ENCODE data around the gene NLRC3. TPM values are rescaled to one million over a fixed set of nuclear protein-coding genes. Genes with fewer than 3 reads are reported as not detected.
A peak's percentile ranks its signal among the peaks of the same experiment; 100 is the strongest.
"Not testable (repeated sequence)": the region's sequence is repeated elsewhere in the genome, so short reads cannot be mapped to it uniquely, and the experiment has no call there.

NLRC3 gene
- total RNA-seq, 1 donor from 2014 or later, result 0.89 TPM

DNA sequence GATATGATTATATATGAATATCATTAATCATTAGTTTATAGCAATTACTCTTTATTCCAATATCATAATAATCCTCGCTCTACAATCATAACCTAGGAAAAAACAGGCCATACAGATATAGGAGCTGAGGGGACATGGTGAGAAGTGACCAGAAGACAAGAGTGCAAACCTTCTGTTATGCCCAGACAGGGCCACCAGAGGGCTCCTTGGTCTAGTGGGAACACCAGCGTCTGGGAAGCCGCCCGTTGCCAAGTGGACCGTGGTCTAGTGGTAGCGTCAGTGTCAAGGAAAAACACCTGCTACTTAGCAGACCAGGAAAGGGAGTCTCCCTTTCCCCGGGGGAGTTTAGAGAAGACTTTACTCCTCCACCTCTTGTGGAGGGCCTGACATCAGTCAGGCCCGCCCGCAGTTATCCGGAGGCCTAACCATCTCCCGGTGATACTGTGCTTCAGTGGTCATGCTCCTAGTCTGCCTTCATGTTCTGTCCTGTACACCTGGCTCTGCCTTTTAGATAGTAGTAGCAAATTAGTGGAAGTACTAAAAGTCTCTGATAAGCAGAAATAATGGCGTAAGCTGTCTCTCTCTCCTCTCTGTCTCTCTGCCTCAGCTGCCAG, 49.9 kb downstream of the NLRC3 start:
- ATAC-seq (ENCODE audit: poor library complexity); intact Hi-C loops (cut with DNase I): not testable (repeated sequence)
- peak; percentile 89 for DNase-seq

DNA sequence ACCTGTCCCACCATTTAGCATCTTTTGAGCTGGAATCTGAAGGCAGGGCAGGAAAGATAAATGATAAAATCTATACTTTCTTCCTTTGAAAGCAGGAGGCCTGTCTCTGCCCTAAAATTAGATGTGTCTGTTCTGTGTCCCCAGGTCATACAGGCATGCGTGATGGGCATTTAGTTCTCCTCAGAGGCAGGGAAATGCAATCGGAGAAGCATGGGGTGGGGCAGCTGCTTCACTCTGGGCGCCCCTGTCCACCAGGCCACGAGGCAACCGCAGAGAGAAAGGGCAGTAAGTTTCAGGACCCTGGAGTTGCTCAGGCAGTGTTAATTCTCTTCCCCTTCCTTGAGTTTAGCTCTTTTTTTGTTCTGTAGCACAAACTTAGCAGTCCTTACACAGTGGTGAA, 51.3 kb downstream of the NLRC3 start:
- intact Hi-C loops (cut with DNase I), result no loop called here
- ATAC-seq (ENCODE audit: poor library complexity) (no peak), DNase-seq (no peak)

DNA sequence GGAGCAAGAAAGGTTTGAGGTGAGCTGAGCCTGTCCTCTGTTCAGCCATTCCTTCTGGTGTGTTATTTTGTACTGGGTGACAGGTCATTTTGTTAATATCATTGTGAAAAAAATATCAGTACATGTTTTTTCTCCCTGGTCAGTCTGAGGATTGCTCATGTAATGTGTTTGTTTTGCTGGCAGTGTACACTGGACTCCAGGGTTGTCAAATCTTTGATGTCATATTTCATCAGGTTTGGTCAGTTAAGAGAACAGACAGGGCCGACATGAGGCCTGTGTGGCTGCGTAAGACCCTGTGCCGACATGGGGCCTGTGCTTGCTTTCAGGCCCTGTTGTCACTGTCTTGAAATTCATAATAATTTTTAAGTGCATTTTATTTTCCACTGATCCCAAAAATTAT, 53.9 kb downstream of the NLRC3 start:
- DNase-seq, result no peak
- ATAC-seq (ENCODE audit: poor library complexity), result no peak
- intact Hi-C loops (cut with DNase I), result no loop called here

DNA sequence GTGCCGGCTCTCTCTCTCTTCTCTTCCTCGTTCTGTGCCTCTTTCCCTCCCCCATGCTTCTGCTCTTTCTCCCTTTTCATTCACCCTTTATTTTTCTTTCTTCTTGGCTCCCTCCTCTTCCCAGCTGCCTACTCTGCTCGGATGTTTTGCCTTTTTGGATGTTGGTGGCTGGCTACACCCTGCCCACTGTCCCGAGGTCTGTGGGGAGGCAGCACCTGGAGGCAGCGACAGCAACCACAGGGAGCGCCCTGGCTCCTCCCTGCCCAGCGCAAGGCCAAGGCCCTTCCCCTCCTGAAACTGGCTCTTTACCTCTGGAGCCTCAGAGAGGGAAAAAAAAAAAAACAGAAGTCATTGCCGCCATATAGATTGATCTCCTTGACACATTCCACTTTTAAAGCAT, 56.4 kb downstream of the NLRC3 start:
- ATAC-seq (ENCODE audit: poor library complexity) (no peak), DNase-seq (no peak)
- intact Hi-C loops (cut with DNase I), result no loop called here

DNA sequence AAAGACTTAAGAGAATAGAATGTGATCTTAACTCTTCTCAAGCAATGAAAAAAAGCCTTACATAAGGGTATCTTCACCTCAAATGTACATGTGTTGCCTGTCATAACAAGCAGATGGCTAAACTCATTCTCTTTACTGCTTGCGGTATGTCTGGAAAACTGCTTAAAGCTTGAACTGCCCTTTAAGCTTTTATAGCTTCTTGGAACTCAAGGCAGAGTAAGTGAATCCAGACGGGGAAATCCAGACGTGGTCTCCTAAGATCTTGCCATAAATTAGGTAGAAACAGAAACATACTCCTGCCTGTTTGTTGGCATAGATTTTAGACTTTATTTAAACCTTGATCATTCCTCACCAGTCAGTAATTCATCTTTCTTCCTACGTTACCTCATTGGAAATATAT, 56.8 kb downstream of the NLRC3 start:
- intact Hi-C loops (cut with DNase I), result no loop called here
- no peak for DNase-seq
- no peak for ATAC-seq (ENCODE audit: poor library complexity)

DNA sequence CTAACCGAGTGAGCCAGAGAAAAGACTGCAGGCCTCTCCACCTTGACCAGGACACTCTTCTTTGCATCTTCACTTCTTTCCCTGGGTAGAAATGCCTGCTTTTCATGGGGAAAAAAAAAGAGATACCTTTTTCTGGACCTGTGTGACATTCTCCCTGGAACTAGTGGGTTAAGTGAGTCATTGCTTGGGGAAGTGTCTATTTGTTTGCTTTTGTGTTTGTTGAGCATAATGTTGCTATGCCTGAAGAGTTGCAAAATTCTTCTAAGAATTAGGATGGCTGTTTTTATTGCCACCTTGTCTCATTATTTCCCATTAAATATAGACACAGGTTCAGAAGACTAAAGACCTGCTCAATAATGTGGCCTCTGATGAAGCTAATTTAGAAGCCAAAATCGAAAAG, 57.6 kb downstream of the NLRC3 start:
- DNase-seq, result no peak
- ATAC-seq (ENCODE audit: poor library complexity), result no peak
- intact Hi-C loops (cut with DNase I), result no loop called here

DNA sequence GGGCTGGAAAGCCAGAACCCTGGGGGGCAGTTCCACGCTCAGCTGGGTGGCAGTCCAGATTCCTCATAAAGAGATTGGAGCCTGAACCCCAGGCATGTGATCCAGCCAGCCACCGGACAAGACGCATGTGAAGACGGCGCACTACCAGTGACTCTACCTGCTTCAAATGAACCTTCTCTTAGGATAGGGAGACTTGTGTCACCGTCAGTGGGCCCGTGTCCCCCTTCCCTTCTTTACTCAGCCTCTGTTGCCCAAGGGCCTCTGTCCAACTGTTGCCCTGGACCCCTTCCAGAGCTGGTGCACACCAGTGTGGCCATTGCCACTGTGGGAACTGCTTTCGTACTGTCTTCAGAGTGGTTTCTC, 58.2 kb downstream of the NLRC3 start:
- ATAC-seq (ENCODE audit: poor library complexity) (no peak), DNase-seq (no peak)
- intact Hi-C loops (cut with DNase I), result no loop called here

DNA sequence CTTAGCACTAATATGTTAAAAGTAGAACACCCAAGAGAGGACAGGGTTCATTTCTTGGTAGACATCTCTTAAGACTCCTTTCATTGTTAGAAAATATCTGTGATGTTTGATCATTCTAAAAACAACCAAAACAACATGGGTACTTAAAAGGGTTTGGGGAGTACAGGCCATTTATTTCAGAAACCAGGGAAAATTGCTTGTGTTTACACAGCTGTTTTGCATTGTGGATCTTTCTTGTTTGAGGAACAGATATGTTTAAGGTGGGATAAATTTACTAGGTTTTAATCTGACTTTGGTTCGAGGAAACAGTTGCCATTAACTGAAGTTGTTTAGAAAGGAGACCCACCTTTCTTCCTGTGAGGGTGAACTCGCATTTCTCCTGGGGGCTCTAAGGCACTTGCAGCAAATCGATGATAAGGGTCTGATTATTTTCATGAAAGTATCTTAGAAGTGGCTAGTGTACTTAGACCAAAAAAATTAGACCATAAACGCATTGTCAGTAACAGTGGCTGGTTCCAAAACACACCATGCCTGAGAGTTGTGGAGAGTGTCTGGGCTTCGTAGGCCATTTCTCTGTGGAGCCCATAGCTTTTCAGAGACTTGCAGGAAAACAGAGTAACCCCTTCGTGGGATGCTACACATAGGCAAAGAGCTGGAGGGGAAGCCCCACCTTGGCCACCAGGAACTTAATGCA, 58.8 kb downstream of the NLRC3 start:
- ATAC-seq (ENCODE audit: poor library complexity), result no peak
- intact Hi-C loops (cut with DNase I), result no loop called here
- DNase-seq, result no peak

DNA sequence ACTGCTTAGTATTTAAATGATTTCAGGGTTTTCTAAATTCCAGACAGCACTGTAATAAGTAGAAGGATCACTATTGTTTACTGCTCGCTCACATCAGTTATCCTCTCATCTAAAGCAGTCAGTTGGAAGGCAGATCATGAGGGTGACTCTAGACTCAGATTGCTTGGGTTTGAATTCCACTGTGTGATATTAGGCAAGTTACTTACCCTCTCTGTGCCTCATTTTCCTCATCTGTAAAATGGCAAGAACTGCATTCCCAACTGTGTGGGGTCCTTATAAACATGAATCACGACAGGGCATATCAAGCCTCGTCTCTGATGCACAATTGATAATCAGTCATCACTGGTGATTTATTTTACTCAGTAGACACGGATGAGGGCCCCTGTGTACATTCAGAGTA, 61.3 kb downstream of the NLRC3 start:
- DNase-seq, result no peak
- ATAC-seq (ENCODE audit: poor library complexity), result no peak
- intact Hi-C loops (cut with DNase I), result no loop called here

DNA sequence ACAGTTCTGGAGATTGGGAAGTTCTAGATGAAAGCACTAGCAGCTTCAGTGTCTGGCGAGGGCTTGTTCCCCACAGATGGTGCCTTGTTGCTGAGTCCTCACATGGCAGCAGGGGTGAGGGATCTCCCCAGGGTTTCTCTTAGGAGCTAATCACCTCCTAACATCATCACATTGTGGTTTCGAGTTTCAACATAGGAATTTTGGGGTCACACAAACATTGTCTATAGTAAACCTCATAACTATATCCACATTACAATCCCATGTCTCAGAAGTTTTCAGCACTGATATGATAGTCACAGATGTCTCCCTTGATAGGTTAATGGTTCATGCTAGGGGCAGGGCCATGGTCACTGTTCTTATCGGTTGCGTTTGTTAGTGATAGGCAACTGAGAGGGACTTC, 62.6 kb downstream of the NLRC3 start:
- ATAC-seq (ENCODE audit: poor library complexity), result no peak
- DNase-seq, result no peak
- intact Hi-C loops (cut with DNase I), result no loop called here

DNA sequence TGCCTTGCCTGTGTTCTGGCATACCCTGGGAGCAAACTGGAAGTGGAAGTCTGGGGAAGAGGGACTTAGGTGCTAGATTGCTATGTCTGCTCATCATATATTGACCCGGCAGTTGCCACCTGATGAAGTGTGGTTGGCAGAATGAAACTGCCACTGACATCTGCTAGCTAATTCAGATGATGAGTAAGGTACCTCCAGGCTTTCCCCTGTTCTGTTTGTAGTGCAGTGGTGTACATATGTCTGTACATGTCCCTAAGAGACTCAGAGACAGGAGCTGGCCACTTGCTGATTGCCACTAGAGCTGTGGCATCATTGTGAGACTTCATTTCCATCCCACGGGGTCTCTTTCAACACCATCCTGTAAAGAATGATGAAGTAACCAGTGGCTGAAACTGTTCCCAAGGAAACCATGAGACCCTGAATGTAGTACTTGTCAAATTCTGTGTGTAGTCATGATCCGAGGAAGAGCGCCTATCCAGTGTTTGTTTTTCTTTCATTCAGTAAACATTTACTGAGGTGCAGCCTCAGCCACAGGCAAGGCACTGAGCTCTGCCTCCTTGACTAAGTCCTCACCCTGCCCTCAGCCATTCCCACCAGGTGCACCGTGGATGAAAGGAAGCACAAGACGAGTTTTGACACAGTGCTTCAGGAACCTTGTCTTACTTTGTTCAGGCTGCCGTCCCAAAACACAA, 63.2 kb downstream of the NLRC3 start:
- ATAC-seq (ENCODE audit: poor library complexity), result no peak

DNA sequence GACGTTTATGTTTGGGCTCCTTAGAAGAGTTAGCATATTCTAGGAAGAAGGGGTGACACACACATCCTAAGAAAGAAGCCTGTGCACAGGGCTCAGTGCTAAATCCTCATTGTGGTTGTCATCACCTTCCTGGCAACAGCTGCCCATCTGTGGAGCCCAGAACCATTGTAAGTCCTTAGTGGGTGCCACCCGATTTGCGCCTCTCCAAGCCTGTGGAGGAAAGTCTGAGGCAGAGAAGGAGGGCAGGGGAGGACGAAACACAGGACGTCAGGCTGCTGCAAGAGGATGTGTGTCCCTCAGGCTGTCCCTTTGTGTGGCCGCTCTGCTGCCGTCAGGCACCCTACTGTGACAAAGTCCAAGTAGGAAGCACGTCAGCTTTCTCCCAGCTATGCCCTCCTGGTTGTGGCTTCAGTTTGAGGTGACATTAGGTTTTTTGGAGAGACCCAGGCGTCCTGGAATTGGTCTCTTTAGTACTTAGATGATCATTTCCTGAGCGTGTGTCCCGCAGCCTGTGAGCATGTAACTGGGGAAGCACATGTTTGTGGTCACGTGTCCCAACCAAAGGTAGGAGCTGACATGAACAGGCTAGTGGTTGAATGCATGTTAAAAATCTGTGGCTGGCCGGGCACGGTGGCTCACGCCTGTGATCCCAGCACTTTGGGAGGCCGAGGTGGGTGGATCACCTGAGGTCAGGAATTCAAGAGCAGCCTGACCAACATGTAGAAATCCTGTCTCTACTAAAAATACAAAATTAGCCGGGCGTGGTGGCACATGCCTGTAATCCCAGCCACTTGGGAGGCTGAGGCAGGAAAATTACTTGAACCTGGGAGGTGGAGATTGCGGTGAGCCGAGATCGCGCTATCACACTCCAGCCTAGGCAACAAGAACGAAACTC, 65.7 kb downstream of the NLRC3 start:
- no peak for ATAC-seq (ENCODE audit: poor library complexity)
- DNase-seq, result no peak
- intact Hi-C loops (cut with DNase I), result no loop called here

More for the DNA sequence above, 63.2 kb downstream of the NLRC3 start:
- intact Hi-C loops (cut with DNase I), result no loop called here
- no peak for DNase-seq

DNA sequence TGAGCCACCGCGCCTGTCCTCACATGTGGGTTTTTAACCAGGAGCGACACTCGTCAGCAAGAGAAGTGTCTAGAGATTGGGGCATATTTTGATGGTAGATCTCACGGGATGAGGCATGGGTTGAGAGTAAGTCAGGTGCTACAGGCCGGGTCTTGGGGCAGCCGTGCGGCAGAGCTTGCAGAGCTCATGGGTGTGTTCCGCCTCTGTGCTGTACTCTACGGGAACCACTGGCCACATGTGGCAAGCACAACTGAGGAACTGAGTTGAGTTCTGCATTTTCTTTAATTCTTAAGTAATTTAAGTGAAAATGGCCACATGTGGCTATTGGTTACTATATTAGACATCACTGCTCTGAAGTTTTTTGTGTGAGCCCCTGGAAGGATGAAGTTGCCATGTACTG, 66.8 kb downstream of the NLRC3 start:
- ATAC-seq (ENCODE audit: poor library complexity), result no peak
- intact Hi-C loops (cut with DNase I), result no loop called here
- no peak for DNase-seq

DNA sequence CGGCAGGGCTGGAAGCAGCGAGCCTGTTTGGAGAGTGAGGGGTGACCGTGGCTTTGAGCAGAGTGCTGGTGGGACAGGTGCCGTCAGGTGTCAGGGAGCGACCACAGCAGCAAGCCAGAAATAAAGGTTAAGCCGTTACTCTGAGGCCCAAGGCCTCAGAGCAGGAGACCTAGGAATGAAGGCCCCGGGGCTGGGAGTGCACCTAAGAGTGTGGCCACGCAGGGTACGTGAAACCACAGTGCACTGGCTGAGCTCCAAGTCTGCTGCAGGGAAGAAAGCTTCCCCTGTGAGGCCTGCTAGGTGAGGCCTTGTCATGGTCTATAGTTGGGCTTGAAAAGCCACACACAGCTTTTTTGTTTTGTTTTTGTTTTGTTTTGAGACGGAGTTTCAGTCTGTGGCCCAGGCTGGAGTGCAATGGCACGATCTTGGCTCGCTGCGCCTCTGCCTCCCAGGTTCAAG, 67.7 kb downstream of the NLRC3 start:
- intact Hi-C loops (cut with DNase I), result loop anchor here (10.0 kb wide), 2 partner anchors 145 to 225 kb away; partner anchors contain the start of gene ZNF263
- no peak for ATAC-seq (ENCODE audit: poor library complexity)
- DNase-seq, result no peak

DNA sequence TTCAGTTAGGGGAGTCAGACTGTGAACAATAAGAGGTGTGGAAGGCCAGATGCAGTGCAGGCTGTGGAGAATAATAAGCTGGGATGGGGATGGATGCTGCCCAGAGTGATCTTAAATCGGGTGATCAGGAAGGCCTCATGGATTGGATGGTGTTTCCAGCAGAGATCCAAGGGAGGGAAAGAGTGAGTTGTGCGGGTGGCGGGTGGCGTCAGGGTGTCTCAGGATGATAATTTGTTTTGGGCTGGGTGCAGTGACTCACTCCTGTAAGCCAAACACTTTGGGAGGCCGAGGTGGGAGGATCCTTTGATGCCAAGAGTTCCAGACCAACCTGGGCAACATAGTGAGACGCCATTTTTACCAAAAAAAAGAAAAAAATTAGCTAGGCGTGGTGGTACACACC, 68.5 kb downstream of the NLRC3 start:
- DNase-seq (no peak), ATAC-seq (ENCODE audit: poor library complexity) (no peak)
- intact Hi-C loops (cut with DNase I), result loop anchor here (10.0 kb wide), 2 partner anchors 144 to 224 kb away; partner anchors contain the start of gene ZNF263

DNA sequence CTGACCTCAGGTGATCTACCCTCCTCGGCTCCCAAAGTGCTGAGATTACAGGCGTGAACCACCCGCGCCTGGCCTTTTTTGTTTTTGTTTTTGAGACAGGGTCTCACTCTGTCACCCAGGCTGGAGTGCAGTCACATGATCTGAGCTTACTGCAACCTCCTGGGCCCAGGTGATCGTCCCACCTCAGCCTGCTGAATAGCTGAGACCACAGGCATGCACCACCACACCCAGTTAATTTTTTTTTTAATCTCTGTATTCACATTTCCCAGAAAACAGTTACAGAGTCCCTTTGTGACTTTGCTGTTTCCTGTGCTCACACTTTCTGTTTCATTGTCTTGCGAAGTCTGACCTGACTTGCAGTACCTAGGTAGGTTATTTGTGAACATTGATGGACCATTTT, 73.7 kb downstream of the NLRC3 start:
- ATAC-seq (ENCODE audit: poor library complexity) (no peak), DNase-seq (peak; percentile 10)
- intact Hi-C loops (cut with DNase I), result loop anchor here (10.0 kb wide), 2 partner anchors 139 to 219 kb away; partner anchors contain the start of gene ZNF263

DNA sequence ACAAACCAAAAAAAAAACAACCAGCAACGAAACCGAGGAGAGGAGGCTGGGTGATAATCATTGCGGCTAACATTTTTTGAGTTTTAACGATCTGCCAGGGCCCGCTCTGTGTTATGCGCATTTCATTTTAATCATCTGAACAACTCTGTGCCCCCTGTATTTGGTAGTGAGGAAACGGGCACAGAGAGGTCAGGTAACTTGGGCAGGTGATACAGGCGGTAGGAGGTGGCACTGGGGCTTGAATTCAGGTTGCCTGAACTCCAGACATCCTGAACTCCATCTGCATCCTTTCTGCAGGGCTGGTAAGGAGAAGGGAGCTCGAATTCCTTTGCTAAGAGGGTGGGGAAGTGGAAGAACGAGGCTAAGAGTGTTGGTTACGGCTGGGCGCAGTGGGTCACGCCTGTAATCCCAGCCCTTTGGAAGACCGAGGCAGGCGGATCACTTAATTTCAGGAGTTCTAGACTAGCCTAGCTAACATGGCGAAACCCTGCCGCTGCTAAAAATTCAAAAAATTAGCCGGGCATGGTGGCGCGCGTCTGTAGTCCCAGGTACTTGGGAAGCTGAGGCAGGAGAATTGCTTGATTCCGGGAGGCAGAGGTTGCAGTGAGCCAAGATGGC, 75.3 kb downstream of the NLRC3 start:
- ATAC-seq (ENCODE audit: poor library complexity) (no peak), DNase-seq (peak; percentile 4)
- intact Hi-C loops (cut with DNase I), result loop anchor here (10.0 kb wide), 2 partner anchors 137 to 217 kb away; partner anchors contain the start of gene ZNF263

DNA sequence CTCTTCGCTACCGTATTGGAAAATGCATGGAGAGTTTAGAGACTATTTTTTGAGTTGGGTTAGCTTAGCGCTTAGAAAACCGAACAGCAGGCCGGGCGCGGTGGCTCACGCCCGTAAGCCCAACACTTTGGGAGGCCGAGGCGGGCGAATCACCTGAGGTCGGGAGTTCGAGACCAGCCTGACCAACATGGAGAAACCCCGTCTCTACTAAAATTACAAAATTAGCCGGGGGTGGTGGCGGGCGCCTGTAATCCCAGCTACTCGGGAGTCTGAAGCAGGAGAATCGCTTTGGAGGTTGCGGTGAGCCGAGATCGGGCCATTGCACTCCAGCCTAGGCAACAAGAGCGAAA, 75.8 kb downstream of the NLRC3 start:
- intact Hi-C loops (cut with DNase I), result loop anchor here (10.0 kb wide), 2 partner anchors 137 to 217 kb away; partner anchors contain the start of gene ZNF263
- peak; percentile 30 for DNase-seq
- not testable (repeated sequence) for ATAC-seq (ENCODE audit: poor library complexity)

Data from Right ventricle myocardium superior (tissue), 1 donor.